Measurements from ENCODE around the gene TTLL6.
"Not testable (repeated sequence)": the region's sequence is repeated elsewhere in the genome, so short reads cannot be mapped to it uniquely, and the experiment has no call there.

TTLL6 gene

DNA sequence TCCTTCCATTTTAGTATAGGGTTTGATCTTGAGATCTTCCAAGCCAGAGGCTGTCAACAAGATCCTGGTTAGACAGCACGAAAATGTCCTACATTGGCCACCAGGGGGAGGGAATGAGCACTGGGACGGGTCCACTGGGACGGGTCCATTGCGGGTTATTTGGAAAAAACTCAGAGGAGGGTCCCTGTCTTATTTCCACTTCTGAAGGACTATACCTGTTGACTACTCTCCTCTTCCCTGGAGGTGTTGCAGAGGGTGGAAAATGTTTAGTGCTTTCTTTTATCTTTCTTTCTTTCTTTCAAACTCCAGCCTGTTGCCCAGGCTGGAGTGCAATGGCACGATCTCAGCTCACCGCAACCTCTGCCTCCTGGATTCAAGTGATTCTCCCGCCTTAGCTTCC lies 2.5 kb downstream of the TTLL6 start:
- peak; percentile 30 for DNase-seq

DNA sequence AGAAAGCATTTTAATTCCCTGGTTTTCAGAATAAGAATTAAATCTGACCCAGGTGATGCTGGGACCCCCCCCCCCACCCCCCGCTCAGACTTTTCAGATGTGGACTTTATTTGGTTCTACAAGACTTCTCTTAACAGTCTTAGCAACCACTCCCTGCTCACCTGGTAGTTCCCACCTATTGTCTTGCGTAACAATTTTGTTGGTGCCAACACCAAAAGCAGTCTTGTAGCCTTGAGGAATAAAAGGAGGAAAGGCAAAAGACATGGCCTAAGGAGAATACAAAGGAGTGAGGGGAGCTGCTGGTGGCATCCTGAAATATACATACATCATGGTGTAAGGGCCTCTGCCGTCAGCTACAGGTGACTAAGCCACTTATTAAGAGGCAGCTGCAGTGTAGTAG lies 5.0 kb downstream of the TTLL6 start:
- DNase-seq, result no peak

DNA sequence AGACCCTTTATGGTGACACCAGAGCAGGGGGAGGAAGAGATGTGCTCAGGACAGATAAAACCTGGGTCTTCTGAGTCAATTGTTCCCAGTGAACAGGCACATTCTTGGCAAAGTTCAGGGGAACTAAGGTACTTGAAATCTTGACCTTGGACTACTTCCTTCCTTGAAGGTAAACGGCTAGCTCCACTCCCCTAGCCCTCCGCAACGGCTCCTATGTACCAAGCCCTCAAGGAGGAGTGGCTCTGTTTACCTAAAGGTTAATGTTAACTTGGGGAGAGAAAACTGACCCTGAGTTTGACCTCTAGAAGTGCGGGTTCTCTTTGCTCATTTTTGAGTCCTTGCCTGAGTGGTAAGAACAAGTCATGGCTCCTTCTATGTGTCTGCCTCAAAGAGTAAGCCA lies 7.8 kb downstream of the TTLL6 start:
- no peak for DNase-seq

DNA sequence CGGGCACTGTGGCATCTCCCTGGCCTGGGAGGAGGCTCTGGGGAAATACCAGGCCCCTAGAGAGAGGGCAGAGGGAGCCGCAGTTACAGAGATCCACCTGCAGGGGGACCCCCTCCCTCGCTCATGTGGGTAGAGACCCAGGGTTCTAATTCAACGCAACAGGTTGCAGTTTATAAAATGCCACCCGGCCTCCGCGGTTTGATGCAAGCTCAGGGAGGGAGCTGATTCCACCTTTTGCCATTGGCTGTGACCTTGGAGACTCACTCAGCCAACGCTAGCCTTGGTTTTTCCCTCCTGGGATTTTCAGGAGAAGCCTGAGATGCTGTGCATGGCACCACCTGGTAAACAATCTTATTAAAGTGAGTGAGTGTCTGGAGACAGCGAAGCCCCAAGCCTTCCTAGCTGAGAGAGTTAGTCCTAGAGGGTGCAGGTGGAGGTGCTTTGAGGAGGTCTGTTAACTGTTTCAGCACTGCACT lies 12.1 kb downstream of the TTLL6 start:
- DNase-seq, result peak; percentile 41

DNA sequence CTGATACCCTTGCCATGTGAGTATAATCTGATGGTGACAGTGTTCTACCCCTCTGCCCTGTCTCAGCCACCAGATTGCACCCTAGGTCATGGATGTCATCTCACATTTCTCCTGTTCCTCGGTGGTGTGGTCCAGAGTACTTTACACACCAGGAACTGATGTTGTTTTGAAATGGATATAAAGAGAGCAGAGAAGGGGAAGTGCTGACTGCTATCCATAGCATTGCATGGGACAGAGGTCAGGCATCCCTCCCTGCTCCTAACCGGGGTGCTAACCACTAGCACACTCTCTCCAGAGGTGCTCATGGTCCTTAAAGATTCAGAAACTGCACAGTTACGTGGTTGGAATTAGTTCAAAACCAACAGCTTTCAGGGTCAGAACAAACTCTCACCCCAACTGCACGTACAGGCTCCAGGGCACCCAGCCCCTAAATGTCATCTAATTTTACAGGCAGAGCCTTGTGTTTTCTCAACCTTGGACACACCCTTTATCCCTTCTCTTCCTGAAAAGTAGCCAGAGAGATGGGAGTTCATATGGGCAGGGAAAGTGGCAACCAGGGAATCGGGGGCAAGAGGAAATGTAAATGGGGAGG lies 16.3 kb downstream of the TTLL6 start:
- DNase-seq, result no peak

DNA sequence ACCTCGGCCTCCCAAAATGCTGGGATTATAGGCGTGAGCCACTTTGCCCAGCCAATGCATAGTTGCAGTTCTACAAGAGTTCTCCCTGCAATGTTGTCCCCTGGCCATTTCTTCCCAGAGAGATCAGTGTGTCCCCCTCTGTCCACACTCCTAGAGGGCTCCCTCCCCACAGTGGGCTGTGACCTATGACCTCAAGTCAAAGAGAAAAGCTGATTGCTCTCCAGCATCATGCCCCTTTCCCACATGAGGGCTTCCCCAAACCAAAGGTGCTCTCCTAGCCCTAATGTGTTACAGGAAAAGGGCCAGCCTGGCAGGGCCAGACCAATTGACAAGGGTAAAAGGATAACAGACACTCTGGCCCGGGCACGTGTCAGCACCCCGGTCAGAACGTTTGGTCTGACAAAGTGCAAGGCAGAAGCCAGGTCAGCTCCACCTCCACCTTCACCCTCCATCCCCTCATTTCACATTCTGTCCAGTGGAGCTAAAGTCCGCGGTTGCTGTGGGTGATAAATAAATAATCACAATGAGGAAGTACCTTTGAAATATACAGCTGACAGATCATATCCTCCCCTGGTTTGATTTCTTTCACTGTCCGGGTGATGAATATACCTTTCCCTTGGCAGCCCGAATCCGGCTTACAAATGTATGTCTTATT lies 17.8 kb downstream of the TTLL6 start:
- DNase-seq, result no peak

DNA sequence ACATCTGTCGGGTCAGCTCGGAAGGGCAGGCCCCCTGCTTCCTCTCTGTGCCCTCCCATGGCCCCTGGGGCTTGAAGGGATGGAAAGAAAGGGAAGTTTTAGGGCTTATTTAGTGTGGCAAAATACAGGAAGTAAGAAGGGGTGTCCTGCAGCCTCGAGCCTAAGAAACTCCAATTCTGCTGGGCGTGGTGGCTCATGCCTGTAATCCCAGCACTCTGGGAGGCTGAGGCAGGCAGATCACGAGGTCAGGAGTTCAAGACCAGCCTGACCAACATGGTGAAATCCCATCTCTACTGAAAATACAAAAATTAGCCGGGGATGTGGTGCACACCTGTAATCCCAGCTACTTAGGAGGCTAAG lies 20.9 kb downstream of the TTLL6 start:
- DNase-seq, result not testable (repeated sequence)

DNA sequence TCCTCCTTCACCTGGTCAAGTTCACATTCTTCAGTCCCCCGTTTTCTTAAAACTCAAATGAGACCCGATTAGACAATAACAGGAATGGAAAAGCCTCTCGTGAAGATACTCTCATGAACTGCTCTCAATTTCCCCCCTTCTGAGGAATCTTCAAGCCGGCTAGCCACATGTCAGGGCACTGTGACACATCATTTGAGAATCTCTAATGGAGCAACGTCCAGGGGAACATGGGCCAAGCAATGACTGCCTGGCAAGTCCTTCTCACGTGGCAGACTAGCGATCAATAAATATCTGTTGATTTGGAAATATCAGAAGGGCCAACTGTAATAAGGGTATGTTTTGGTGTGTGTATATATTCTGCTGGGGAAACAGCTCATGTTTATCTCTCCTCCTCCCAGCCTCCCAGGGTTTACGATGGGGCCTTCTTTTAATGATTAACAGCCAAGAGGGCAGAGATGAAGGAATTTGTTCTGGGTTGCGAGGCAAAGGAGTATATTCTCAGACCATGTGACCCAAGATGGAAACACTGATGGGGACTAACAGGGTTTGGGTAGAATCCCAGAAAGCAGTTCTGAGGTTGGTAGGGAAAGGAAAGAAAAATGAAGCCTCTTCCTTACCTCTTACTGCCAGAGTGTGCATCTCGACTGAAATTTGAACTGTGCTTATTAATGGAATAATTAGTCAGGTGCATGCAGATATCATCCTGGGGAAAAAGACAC lies 21.4 kb downstream of the TTLL6 start:
- peak; percentile 72 for DNase-seq

DNA sequence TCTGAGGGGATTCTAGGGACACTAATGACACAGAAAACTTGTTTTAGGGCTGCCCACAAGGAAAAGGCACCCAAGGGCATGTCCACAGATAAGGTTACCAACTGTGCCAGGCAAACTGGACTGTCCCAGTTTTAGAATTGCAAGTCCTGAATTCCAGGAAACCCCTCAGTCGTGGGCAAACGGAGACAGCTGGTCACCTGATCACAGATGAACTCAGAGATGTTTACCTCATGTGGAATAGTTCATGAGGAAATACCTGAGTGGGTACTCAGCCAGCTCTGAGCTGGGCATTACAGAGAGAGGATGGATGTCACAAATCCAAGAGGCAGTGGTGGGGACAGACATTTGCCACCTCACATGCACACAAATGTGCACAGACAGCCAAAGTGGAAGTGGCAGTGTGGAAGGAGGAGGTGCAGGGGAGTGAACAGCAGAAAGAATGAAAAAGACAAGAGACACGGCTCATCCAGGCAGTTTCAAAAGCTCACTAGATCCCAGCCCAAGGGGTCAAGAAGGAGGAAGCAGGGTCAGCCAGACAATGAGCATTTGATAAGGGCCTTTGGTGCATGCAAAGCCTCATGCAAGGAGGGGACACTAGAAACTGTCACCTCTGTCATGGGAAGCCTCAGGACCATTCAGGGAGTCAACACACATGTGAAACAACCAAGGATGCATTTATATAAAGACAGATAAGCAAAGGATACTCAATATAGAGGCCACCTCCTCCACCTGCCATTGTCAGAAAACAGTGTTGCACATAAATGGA lies 24.8 kb downstream of the TTLL6 start:
- no peak for DNase-seq

DNA sequence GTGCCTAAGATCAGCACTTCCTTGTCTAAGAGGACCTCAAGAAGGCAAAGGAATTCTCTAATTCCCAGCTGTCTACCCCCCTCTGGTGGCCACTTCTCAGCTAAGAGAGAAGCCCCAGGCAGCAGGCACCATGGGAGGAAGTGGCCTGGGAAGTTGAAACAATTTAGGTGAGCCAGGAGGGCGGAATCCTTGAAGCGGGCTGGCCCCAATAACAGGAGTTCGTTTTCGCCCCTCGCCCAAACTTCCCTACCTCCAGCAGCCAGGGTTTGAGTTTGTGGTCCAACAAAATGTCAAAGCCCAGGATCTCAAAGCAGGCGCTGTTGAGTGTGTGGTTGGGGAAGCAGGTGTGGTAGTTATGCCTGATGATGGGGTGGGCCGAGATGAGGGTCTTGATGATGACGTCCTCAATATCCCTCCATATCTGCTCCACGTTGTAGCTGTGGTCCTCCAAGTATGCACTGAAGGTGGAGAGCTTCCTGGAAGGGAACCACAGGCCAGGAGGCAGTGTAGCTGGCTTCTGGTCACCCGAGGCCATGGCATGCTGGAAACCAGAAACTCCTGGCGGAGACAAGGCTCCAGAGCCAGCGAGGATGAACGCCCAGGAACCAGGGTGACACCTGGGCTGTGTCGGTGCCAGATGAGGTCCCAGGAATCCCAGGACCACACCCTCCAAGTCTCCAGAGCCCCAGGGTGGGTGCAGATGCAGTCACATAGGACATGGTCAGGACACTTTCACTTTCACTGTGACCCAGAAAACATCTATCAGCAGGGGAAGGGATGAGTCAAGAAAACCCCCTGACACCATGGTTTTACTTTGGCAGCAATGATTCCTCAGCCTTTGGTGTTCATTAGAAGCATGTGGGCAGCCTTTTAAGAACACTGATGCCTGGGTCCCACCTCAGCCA lies 25.6 kb downstream of the TTLL6 start:
- DNase-seq, result peak; percentile 78

DNA sequence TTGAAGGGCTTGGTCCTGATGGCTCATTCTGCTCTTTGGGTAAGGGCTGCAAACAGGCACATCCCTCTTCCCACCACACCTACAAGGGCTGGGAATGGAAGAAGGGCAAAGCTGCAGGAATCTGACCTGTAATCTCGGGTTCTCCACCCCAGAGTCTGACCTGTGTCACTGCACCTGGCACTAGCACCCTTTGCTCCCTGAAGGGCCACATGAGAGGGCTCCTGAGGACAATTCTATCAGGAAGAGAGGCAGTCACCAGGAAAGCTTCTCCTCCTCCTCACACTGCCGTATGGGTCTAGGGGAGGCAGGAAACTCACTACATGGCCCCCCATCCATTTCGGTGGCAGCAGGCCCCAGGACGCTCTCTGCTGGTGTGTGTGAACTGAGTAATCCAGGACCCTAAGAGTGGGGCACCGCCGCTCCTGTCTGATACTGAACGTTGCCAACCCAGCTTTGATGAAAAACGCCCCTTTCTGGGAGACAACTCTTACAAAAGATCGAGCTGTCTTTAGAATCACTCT lies 26.4 kb downstream of the TTLL6 start:
- no peak for DNase-seq

DNA sequence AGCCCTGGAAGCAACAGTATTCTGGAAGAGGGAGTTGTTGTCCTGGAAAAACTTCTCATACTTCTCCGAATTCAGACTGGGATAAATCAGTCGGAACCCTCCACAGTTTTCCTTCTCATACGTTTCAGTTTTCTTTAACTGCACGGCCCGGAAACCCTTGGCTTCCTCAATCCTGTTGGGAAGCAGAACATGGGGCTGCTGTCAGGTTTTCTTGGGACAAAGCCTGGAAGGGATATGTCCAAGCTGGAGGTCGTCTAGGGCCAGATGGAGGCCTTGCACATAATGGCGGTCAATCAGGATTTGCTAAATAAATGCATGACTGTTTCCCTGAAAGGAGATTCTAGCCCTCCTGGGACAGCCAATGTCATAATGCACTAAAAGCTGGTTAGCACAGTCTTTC lies 29.2 kb downstream of the TTLL6 start:
- DNase-seq, result no peak

DNA sequence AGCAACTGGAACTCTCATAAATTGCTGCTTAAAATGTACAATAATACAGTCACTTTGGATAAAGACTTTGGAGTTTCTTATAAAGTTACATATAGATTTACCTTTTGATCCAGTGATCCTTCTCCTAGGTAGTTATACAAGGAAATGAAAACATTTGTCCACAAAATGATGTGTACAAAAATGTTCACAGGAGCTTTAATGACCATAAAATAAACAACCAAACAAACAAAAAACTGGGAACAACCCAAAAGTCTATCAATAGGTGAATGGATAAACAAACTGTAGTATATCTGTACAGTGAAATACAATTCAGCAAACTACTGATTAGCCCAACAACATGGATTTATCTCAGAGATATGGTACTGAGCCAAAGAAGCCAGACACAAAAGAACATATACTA lies 37.6 kb downstream of the TTLL6 start:
- no peak for DNase-seq

DNA sequence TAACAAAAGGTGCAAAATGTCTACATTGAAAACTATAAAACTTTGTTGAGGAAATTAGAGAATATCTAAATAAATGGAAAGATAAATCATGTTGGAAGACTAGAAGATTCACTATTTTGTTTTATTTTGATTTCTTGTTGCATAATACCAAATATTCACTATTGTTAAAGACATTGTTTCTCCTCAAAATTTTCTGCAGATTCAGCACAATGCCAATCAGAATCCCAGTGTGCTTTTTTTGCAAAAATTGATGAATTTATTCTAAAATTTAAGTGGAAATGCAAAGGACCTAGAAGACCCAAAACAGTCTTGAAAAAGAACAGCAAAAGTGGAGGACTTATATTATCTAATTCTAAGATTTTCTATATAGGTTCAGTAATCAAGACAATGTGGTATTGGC lies 40.4 kb downstream of the TTLL6 start:
- DNase-seq, result no peak

DNA sequence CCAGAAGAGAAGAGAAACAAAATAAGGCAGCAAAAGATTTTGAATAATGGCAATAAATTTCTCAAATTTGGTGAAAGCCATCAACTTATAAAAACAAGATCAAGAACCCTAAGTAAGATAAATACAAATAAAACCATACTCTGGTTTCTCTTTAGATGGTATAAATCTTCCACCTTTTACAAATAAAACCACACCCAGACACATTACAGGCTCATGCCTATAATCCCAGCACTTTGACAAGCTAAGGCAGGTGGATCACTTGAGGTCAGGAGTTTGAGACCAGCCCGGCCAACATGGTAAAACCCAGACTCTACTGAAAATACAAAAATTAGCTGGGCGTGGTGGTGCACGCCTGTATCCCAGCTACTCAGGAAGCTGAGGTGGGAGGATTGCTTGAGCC lies 43.8 kb downstream of the TTLL6 start:
- no peak for DNase-seq

DNA sequence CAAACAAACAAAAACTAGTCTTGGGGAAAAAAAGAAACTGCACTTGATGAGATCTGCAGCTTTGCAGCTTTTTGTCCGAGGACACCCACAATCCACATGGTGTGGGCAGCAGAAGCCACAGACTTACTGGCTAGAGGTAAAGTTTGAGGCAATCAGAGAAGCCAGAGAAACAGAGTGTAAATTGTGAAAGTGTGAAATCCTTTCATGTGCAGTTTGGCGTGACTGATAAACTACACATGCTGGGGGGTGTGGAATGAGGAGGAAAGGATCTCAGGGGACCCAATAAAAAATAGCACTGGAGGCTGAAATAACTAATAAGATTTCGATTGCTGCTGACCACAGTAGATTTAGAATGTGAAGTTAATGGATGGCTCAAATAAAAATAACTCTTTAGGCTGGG lies 46.1 kb downstream of the TTLL6 start:
- no peak for DNase-seq

DNA sequence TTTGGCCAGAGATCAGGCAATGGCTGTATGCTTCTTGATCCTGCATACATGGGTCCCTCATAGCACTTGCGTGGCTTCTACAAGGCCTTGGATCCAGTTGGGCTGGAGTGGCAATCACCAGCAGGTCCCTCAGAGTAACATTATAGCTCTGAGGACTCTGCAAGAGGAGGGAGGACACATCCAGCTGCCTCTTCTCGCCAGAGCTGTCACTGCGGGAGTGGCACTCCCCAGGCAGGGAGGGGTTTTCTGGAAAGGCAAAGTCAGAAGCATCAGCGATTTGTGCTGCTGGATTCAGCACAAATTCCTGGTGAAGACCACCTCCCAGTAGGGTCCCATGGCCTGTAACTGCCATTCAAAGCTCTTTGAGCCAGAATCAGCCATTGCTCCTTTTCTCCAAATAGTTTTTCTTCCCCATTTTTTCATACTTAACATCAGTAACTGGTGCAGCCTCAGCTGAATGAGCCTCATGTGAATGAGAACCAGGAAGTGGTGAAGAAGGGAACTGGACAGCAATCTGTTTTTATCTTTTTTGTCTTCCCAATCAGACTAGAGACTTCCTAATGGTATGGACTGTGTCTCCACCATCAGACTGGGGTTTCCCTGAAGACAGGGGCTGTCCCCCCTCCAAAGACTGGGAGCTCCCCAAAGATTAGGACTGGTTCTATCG lies 47.9 kb downstream of the TTLL6 start:
- DNase-seq, result no peak

DNA sequence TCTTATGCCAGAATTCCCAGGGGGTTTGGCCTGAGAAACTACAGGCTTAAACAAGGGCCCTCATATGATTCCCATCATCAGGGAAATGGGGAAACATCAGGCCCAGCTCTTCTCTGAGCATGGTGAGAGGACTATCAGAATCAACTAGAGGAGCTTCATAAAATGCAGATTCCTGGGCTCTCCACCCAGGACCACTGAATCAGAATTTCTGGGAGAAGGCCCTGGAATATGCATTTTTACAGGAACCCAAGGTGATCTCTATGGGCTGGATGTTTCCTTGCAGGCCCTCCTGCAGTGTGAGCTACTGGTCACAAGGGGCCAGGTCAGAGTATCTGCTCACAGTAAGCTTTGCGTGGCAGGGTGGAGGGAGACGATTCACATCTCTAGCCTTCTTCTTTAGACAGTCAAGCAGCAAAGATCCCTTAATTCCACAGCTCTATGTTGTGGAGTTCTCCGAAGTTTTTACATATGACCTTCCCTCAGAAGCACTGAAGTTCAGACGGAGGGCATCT lies 49.7 kb downstream of the TTLL6 start:
- no peak for DNase-seq

DNA sequence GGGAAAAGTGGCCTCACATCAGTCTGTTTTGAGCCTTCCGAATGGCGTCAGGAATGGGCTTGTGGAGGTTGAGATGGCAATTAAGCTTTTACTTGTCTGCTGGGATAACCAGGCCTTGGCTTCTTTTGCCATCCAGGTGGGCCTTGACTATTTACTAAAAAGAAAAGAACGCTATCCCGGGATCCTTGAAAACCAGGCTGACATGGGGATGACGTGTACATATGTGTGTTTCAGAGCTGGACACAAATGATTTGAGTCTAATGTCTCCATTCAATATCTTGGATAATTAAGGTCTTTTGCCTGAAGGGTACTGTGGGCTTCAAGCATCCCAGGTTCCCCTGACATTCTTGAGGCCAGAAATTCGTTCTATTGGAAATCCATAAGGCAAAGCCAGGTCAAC lies 55.9 kb downstream of the TTLL6 start:
- no peak for DNase-seq

DNA sequence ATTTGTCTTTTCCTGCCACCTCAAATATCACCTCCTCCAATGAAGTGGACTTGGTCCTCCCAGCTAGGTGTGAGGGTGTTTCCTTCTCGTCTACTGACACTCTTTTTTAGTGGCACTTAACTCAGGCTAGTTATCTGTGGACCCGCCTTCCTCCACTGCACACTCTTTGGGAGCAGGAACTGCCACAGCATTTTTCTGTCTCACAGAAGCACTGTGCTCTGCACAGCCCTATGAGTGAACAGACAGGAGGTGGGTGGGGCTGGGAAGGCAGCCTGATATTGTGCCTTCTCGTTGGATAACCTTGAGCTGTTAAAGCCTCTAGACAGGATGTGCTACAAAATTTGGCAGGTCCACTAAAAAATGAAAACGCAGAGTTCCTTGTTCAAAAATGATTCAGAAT lies 56.6 kb downstream of the TTLL6 start:
- DNase-seq, result no peak

DNA sequence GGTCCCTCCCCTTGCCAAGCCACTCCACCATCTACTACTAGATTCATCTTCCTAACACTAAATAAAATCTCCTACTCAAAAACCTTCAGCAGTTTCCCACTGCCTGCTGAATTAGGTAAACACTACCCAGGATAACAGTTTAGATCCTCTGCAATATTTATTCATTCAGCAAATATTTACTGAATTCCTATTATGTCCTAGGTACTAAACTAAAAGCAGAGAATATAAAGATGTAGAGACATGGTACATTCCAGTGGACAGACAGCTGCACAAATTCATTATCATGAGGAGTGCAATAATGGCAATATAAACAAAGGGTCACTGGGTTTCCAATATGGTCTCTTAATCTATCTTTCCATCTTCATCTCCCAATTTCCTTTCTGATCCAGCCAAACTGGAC lies 57.7 kb downstream of the TTLL6 start:
- DNase-seq, result no peak
